K562 (cell line): ENCODE measurements around the gene OR52W1. TPM values are rescaled to one million over a fixed set of nuclear protein-coding genes. Genes with fewer than 3 reads are reported as not detected.
A peak's percentile ranks its signal among the peaks of the same experiment; 100 is the strongest.

Experiments used
- BMI1 ChIP-seq: fragments of 150-350 bp; IDR thresholded peaks from 2 replicates; pipeline ENCODE4 v1.6.1; 2014; ENCODE audit warnings: low read length
- BRCA1 ChIP-seq, 2 experiments: fragments of 450-650 bp in 1 of 2; sonication (generic) in 1 of 2; formaldehyde crosslinking in 1 of 2; IDR thresholded peaks; 2 replicates each; pipeline versions ENCODE4 v1.5.0 to v1.6.1; 2017 to 2020; ENCODE audit warnings: mild to moderate bottlenecking in 1 of 2, missing genetic modification reagents in 1 of 2
- CBX2 ChIP-seq: fragments of 200-600 bp; sonication (generic); IDR thresholded peaks from one replicate; pipeline ENCODE4 v1.6.1; 2012; ENCODE audit warnings: mild to moderate bottlenecking, low read length, inconsistent platforms; ENCODE audit not compliant: insufficient read depth, poor library complexity, severe bottlenecking
- ELF1 ChIP-seq: fragments of 200-800 bp; sonication (Bioruptor generic); IDR thresholded peaks from 2 replicates; pipeline ENCODE4 v1.6.1; 2016; ENCODE audit warnings: missing genetic modification characterization, missing compliant biosample characterization
- GATAD2A ChIP-seq: fragments of 450-650 bp; IDR thresholded peaks from 2 replicates; pipeline ENCODE4 v1.6.1; 2017
- NFYB ChIP-seq: IDR thresholded peaks from 2 replicates; pipeline ENCODE4 v1.6.1; 2011; ENCODE audit warnings: mild to moderate bottlenecking, moderate library complexity; ENCODE audit not compliant: insufficient read length; ENCODE audit errors: extremely low read depth
- NR2C2 ChIP-seq, 2 experiments: fragments of 200-800 bp in 1 of 2; sonication (Bioruptor generic) in 1 of 2; sonication (generic) in 1 of 2; formaldehyde crosslinking in 1 of 2; IDR thresholded peaks; 2 replicates each; pipeline versions ENCODE4 v1.6.1 to v1.8.0; 2016 to 2022; ENCODE audit warnings: mild to moderate bottlenecking in 1 of 2, missing compliant biosample characterization in 1 of 2, missing genetic modification characterization in 1 of 2, missing genetic modification reagents in 1 of 2
- NR2F6 ChIP-seq: fragments of 450-650 bp; formaldehyde crosslinking; IDR thresholded peaks from 2 replicates; pipeline ENCODE4 v1.4.0; 2020; ENCODE audit warnings: mild to moderate bottlenecking
- RCOR1 ChIP-seq, 2 experiments: IDR thresholded peaks; 2 replicates each; pipeline ENCODE4 v1.6.1; 2012; ENCODE audit warnings: low read depth in 2 of 2, low read length in 2 of 2, borderline replicate concordance in 1 of 2, improper control_type of control experiment in 1 of 2
- SMARCC2 ChIP-seq: fragments of 450-650 bp; IDR thresholded peaks from 2 replicates; pipeline ENCODE4 v1.6.1; 2017; ENCODE audit warnings: antibody characterized with exemption, moderate library complexity, mild to moderate bottlenecking, low read depth
- STAT5A ChIP-seq: IDR thresholded peaks from 2 replicates; pipeline ENCODE4 v1.6.1; 2012; ENCODE audit warnings: low read length, inconsistent platforms, borderline replicate concordance
- ZFPM2 ChIP-seq: fragments of 250-450 bp; sonication (Bioruptor Pico); IDR thresholded peaks from 2 replicates; pipeline ENCODE4 v1.5.1; 2022; ENCODE audit warnings: mild to moderate bottlenecking
- ZNF175 ChIP-seq: fragments of 200-800 bp; sonication (Bioruptor generic); IDR thresholded peaks from 2 replicates; pipeline ENCODE4 v1.6.1; 2016; ENCODE audit warnings: low read depth, mild to moderate bottlenecking, missing genetic modification characterization, missing compliant biosample characterization
- ZSCAN32 ChIP-seq: fragments of 450-650 bp; formaldehyde crosslinking; IDR thresholded peaks from 2 replicates; pipeline ENCODE4 v1.4.0; 2020; ENCODE audit warnings: mild to moderate bottlenecking, moderate library complexity
- polyA plus RNA-seq, 8 experiments: library from polyadenylated mRNA; depleted of rRNA in 4 of 8; stranded (reverse) in 5 of 8; unstranded in 3 of 8; fragments of >200 nt; fragmentation: Nextera tagmentation in 2 of 8; fragmentation: Illumina TruSeq in 1 of 8; extraction: Ambion mirVana in 2 of 8; extraction: Trizol in 1 of 8; gene quantifications; 2 replicates each; pipeline versions ENCODE4 v1.2.1 to v1.2.3, GENCODE V29; 2011 to 2014; ENCODE audit warnings: inconsistent platforms in 1 of 8, missing spikeins in 1 of 8
- total RNA-seq, 7 experiments: library from RNA; depleted of rRNA in 6 of 7; stranded (reverse); fragments of >200 nt in 6 of 7; fragmentation: Illumina TruSeq in 2 of 7; extraction: Trizol in 2 of 7; gene quantifications; 2 replicates each; pipeline versions ENCODE4 v1.2.1 to v1.2.3, GENCODE V29; 2011 to 2021; ENCODE audit warnings: low replicate concordance in 1 of 7
- TF ChIP-seq, protein P1 (sequence below): fragments of 250-450 bp; sonication (Bioruptor Pico); IDR thresholded peaks from 2 replicates; pipeline ENCODE4 v1.8.0; 2022; ENCODE audit warnings: moderate library complexity, mild to moderate bottlenecking, inconsistent platforms
- TF ChIP-seq, protein P2 (sequence below): fragments of 250-450 bp; sonication (Bioruptor Pico); IDR thresholded peaks from 2 replicates; pipeline ENCODE4 v1.4.0; 2020; ENCODE audit warnings: mild to moderate bottlenecking, moderate library complexity
- TF ChIP-seq, protein P3 (sequence below): fragments of 450-650 bp; formaldehyde crosslinking; IDR thresholded peaks from 2 replicates; pipeline ENCODE4 v1.4.0; 2020; ENCODE audit warnings: mild to moderate bottlenecking, mixed read lengths

The OR52W1 gene
- total and polyA plus RNA-seq, 9 of the 15 experiments (the other 6 are each of a cell fraction or from before 2014, with no cell fraction given): not detected

DNA sequence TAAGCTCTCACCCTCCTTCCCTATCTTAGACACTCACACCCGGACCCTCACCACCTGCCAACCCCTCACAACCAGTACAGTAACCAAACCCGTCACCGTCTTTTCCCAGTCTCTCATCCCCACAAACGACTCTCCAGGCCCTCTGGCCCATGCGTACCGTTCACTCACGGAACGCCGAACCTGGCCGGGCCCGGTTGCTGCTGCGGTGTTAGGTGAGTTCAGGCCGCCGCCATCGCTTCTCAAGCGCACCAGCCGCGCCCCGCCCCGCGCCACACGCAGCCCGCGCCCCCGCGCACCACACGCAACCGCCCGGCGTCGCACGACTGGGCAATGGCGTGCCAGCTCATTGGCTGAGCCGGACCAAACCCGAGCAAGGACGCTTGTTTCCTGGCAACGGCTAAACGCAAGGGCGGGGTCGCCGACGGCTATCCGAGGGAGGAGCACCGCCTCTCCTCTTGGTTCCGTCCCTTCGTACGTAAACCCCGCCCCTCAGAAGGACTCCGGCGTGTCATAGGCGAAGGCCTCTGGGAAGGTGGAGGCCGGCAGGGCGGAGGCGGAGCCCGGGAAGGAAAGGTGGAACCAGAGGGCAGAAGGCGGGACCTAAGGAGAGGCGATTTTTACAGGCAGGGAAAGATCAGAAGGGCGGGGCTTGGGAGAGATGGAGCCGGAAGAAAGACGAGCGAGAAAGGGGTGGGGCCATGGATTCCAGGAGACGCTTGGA lies 35.5 kb downstream of the OR52W1 start, which contains the start of gene FHIP1B (continued):
- TF ChIP-seq, protein P1, sequence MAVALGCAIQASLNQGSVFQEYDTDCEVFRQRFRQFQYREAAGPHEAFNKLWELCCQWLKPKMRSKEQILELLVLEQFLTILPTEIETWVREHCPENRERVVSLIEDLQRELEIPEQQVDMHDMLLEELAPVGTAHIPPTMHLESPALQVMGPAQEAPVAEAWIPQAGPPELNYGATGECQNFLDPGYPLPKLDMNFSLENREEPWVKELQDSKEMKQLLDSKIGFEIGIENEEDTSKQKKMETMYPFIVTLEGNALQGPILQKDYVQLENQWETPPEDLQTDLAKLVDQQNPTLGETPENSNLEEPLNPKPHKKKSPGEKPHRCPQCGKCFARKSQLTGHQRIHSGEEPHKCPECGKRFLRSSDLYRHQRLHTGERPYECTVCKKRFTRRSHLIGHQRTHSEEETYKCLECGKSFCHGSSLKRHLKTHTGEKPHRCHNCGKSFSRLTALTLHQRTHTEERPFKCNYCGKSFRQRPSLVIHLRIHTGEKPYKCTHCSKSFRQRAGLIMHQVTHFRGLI: no peak
- peak; percentile 52 for TF ChIP-seq NFYB
- TF ChIP-seq STAT5A: no peak
- no peak for TF ChIP-seq GATAD2A
- TF ChIP-seq ZSCAN32 (CRISPR knock-in tag): no peak
- TF ChIP-seq CBX2: no peak
- TF ChIP-seq RCOR1 (IDR thresholded peaks at IDR 0.05; ENCODE audit: borderline replicate concordance in 1 of 2, low read depth in 2 of 2, low read length in 2 of 2): peak in 1 of 2 experiments; percentile 24; a peak in 1 of 4 replicates
- no peak for TF ChIP-seq ZNF175
- no peak for TF ChIP-seq BMI1
- TF ChIP-seq ELF1: no peak
- no peak for TF ChIP-seq ZFPM2 (CRISPR knock-in tag)
- TF ChIP-seq BRCA1 (IDR thresholded peaks at IDR 0.05): no peak
- TF ChIP-seq BRCA1 (CRISPR knock-in tag; IDR thresholded peaks at IDR 0.05): no peak
- TF ChIP-seq NR2C2 (CRISPR knock-in tag; IDR thresholded peaks at IDR 0.05): peak; percentile 59; the same call in 1 of the 2 replicates
- peak; percentile 86 for TF ChIP-seq NR2C2 (tag; IDR thresholded peaks at IDR 0.05)
- TF ChIP-seq, protein P2, sequence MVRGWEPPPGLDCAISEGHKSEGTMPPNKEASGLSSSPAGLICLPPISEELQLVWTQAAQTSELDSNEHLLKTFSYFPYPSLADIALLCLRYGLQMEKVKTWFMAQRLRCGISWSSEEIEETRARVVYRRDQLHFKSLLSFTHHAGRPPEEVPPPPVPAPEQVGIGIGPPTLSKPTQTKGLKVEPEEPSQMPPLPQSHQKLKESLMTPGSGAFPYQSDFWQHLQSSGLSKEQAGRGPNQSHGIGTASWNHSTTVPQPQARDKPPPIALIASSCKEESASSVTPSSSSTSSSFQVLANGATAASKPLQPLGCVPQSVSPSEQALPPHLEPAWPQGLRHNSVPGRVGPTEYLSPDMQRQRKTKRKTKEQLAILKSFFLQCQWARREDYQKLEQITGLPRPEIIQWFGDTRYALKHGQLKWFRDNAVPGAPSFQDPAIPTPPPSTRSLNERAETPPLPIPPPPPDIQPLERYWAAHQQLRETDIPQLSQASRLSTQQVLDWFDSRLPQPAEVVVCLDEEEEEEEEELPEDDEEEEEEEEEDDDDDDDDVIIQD (CRISPR knock-in tag): no peak
- TF ChIP-seq SMARCC2: no peak
- TF ChIP-seq NR2F6 (CRISPR knock-in tag): no peak
- TF ChIP-seq, protein P3, sequence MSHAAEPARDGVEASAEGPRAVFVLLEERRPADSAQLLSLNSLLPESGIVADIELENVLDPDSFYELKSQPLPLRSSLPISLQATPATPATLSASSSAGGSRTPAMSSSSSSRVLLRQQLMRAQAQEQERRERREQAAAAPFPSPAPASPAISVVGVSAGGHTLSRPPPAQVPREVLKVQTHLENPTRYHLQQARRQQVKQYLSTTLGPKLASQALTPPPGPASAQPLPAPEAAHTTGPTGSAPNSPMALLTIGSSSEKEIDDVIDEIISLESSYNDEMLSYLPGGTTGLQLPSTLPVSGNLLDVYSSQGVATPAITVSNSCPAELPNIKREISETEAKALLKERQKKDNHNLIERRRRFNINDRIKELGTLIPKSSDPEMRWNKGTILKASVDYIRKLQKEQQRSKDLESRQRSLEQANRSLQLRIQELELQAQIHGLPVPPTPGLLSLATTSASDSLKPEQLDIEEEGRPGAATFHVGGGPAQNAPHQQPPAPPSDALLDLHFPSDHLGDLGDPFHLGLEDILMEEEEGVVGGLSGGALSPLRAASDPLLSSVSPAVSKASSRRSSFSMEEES (CRISPR knock-in tag): no peak
